Naive thymus-derived CD4-positive, alpha-beta T cell (primary cell): Measurements from ENCODE around the gene EFCAB12. TPM values are rescaled to one million over a fixed set of nuclear protein-coding genes. Genes with fewer than 3 reads are reported as not detected.

Source experiments
- ATAC-seq: fragments of 150-1000 bp; cut with Tn5 transposase; 2 replicates; pipeline ENCODE4 v1.10.0; 2021; ENCODE audit warnings: mild to moderate bottlenecking, moderate library complexity
- CTCF ChIA-PET: fragments of 350-600 bp; sonication (Branson Sonifier 250); formaldehyde crosslinking; loops from one replicate; lab custom pipeline; 2021; ENCODE audit warnings: antibody characterized with exemption; lab: Charles Lee
- POLR2A ChIA-PET: fragments of 350-600 bp; sonication (Branson Sonifier 250); formaldehyde crosslinking; loops from one replicate; lab custom pipeline; 2021; ENCODE audit warnings: antibody characterized with exemption, inconsistent platforms; lab: Charles Lee
- DNase-seq, 9 donors: peaks; one replicate each; pipeline versions ENCODE4 v3.0.0 to v3.0.0-alpha.2; 2020 to 2022; ENCODE audit warnings: mixed read lengths in 1 of 9
- H3K27ac ChIP-seq: one replicate; pipeline ENCODE4 v1.7.0; 2013; ENCODE audit warnings: mild to moderate bottlenecking, low read depth, low read length, moderate library complexity
- H3K27me3 ChIP-seq, 2 donors: one replicate each; pipeline ENCODE4 v1.7.0; 2013; ENCODE audit warnings: low read length in 2 of 2, mild to moderate bottlenecking in 2 of 2, moderate library complexity in 2 of 2; ENCODE audit not compliant: control insufficient read depth in 2 of 2, insufficient read depth in 2 of 2
- H3K36me3 ChIP-seq, 3 experiments: 1 replicate in 2 of 3; 2 replicates in 1 of 3; pipeline ENCODE4 v1.7.0; 2013; ENCODE audit warnings: low read length in 3 of 3, mild to moderate bottlenecking in 3 of 3, moderate library complexity in 1 of 3; ENCODE audit not compliant: insufficient read depth in 3 of 3, control insufficient read depth in 2 of 3
- H3K4me1 ChIP-seq, 2 donors: one replicate each; pipeline ENCODE4 v1.7.0; 2013; ENCODE audit warnings: low read length in 2 of 2, mild to moderate bottlenecking in 2 of 2, moderate library complexity in 1 of 2; ENCODE audit not compliant: control insufficient read depth in 2 of 2, insufficient read depth in 2 of 2
- H3K4me3 ChIP-seq: 2 replicates; pipeline ENCODE4 v1.7.0; 2013; ENCODE audit warnings: mild to moderate bottlenecking, low read length
- H3K9me3 ChIP-seq, 3 experiments: 1 replicate in 2 of 3; 2 replicates in 1 of 3; pipeline ENCODE4 v1.7.0; 2013; ENCODE audit warnings: low read length in 3 of 3; ENCODE audit not compliant: control insufficient read depth in 2 of 3
- H3K27ac Mint-ChIP-seq, 9 donors: one replicate each; pipeline ENCODE4 v1.8.0; 2020 to 2022; ENCODE audit warnings: mixed read lengths in 9 of 9, mild to moderate bottlenecking in 8 of 9, moderate library complexity in 5 of 9, inconsistent platforms in 2 of 9
- H3K27me3 Mint-ChIP-seq, 5 donors: one replicate each; pipeline ENCODE4 v1.8.0; 2021 to 2022; ENCODE audit warnings: mixed read lengths in 5 of 5, mild to moderate bottlenecking in 1 of 5
- H3K36me3 Mint-ChIP-seq, 5 donors: one replicate each; pipeline ENCODE4 v1.8.0; 2020 to 2022; ENCODE audit warnings: mixed read lengths in 5 of 5, mild to moderate bottlenecking in 3 of 5, inconsistent platforms in 1 of 5
- H3K4me1 Mint-ChIP-seq, 7 donors: one replicate each; pipeline ENCODE4 v1.8.0; 2020 to 2022; ENCODE audit warnings: mixed read lengths in 7 of 7, mild to moderate bottlenecking in 3 of 7, inconsistent platforms in 1 of 7
- H3K4me3 Mint-ChIP-seq, 10 donors: one replicate each; pipeline ENCODE4 v1.8.0; 2020 to 2022; ENCODE audit warnings: mild to moderate bottlenecking in 10 of 10, mixed read lengths in 10 of 10, moderate library complexity in 6 of 10, inconsistent platforms in 2 of 10
- H3K9me3 Mint-ChIP-seq, 11 donors: one replicate each; pipeline ENCODE4 v1.8.0; 2020 to 2022; ENCODE audit warnings: mixed read lengths in 11 of 11, mild to moderate bottlenecking in 4 of 11, inconsistent platforms in 1 of 11, moderate library complexity in 1 of 11
- intact Hi-C, 2 donors: fragments of 100-400 bp; cut with micrococcal nuclease; formaldehyde crosslinking; loops; one replicate each; pipeline ENCODE4 v1.15.1; 2023
- polyA plus RNA-seq, 2 donors: library from polyadenylated mRNA; unstranded; fragments of 300-500 nt; fragmentation: Illumina TruSeq; gene quantifications; one replicate each; pipeline ENCODE4 v1.2.3, GENCODE V29; 2021
- total RNA-seq, 6 experiments: library from RNA in 5 of 6; stranded (reverse) in 5 of 6; gene quantifications; 1 replicate in 5 of 6; 2 replicates in 1 of 6; pipeline ENCODE4 v1.2.3 and lab custom pipeline; 2021 to 2026

Gene EFCAB12
- total and polyA plus RNA-seq, 7 experiments from 2014 or later: 0.31 to 2.7 (median 2.1) TPM; not detected in 1

DNA sequence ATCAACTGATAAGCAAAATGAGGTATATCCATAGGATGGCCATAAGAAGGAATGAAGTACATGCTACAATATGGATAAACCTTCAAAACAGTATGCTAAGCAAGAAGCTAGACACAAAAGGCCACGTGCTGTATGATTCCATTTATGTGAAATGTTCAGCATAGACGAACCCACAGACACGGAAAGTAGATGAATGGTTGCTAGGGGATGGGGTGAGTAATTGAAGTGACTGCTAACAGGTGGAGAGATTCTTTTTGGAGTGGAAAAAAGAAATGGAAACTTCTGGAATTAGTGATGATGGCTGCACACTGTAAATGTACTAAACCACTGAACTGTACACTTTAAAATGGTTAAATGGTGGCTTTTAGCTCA, 630 bp upstream of the EFCAB12 start:
- H3K27me3 Mint-ChIP-seq: peaks cover 0 to 13% (median 0%) of the 10 kb centered on the region in 5 donors
- intact Hi-C loops: loop anchor here in 1 of 2 donors (2.0 kb wide), 1 partner anchor 150 kb away; the partner anchor contains the start of gene HMCES
- peak overlapping the region; percentile 65 for H3K27ac ChIP-seq
- ATAC-seq: no peak
- peak overlapping the region; percentile 63 for H3K4me3 ChIP-seq
- peak overlapping the region; percentile 78 to 97 (median 89) for H3K4me3 Mint-ChIP-seq
- H3K4me1 Mint-ChIP-seq: peaks cover 13 to 31% (median 23%) of the 10 kb centered on the region in 7 donors
- POLR2A ChIA-PET: interaction anchor here (0.9 to 6.9 kb wide), 4 partner anchors 11 to 113 kb away, joined by 3 to 66 read pairs (median 8); partner anchors contain the start of genes IFT122 and MBD4
- H3K4me1 ChIP-seq: peaks cover 0 to 13% of the 10 kb centered on the region in 2 donors
- H3K36me3 ChIP-seq: peaks cover 4 to 36% (median 20%) of the 10 kb centered on the region in 3 experiments
- H3K9me3 ChIP-seq: no peaks in the 10 kb centered on the region
- DNase-seq: peak in 1 of 9 donors; percentile 42
- no peaks in the 10 kb centered on the region for H3K9me3 Mint-ChIP-seq
- H3K27me3 ChIP-seq: no peaks in the 10 kb centered on the region
- peak overlapping the region; percentile 58 to 91 (median 75) for H3K27ac Mint-ChIP-seq
- H3K36me3 Mint-ChIP-seq: peaks cover 0 to 18% (median 9%) of the 10 kb centered on the region in 5 donors
- CTCF ChIA-PET: no interaction called here

DNA sequence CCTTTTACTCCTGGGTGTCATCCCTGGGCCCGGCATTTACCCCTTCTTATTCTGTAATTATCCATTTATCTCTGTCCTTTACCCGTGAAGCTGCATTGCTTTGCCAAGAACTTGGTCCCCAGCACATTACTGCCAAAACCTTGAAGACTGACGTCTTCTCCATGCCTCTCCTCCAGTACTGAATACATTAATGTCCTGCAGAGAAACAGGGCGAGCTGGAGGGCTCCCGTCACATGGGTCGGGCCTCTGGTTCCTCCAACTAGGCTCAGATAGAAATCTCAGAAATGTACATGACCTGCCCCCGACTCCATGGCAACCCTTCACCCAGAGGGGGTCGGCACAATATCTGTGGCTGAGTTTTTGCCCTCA, 445 bp downstream of the EFCAB12 start:
- Histone ChIP-seq H3K27me3 (no peaks in the 10 kb centered on the region), H3K36me3 (peaks cover 4 to 25% (median 15%) of the 10 kb centered on the region in 3 experiments), H3K9me3 (no peaks in the 10 kb centered on the region), H3K27ac (peak overlapping the region; percentile 65), H3K4me3 (peak overlapping the region; percentile 63), H3K4me1 (peaks cover 0 to 13% of the 10 kb centered on the region in 2 donors)
- H3K4me3 Mint-ChIP-seq: peak overlapping the region; percentile 78 to 97 (median 89)
- DNase-seq (no peak), ATAC-seq (no peak)
- H3K36me3 Mint-ChIP-seq: peaks cover 0 to 14% (median 3%) of the 10 kb centered on the region in 5 donors
- H3K9me3 Mint-ChIP-seq: no peaks in the 10 kb centered on the region
- H3K27me3 Mint-ChIP-seq: peaks cover 0 to 13% (median 0%) of the 10 kb centered on the region in 5 donors
- intact Hi-C loops: loop anchor here (1.0 to 2.0 kb wide), 4 partner anchors 12 to 149 kb away; partner anchors contain the start of genes IFT122 (in 2 of the 2) and HMCES (in 1 of the 2)
- H3K4me1 Mint-ChIP-seq: peaks cover 17 to 29% (median 22%) of the 10 kb centered on the region in 7 donors
- ChIA-PET CTCF (interaction anchor here (1.0 kb wide), 1 partner anchor 458 kb away, joined by 3 read pairs; no protein-coding TSS in a partner anchor), POLR2A (interaction anchor here (0.6 to 6.9 kb wide), 3 partner anchors 12 to 112 kb away, joined by 3 to 66 read pairs (median 12); partner anchors contain the start of genes IFT122 and MBD4)
- peak overlapping the region; percentile 58 to 91 (median 75) for H3K27ac Mint-ChIP-seq

DNA sequence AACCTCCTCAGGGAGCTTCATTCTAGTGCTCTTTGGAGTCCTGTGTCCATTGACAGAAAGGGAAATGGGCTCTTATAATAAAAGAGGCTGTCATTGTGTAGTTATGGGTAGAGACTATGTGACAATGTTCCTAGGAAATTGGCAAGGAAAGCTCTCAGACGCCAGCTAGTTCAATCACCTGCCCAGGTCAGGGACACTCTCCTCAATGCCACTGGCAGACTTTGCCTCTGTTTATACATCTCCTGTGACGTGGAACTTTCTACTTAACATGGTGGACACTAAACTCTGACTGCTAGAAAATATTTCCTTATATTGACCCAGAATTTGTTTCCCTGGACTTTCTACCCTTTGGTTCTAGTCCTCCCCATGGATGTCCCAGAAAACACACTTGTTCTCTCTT, 2.8 kb downstream of the EFCAB12 start:
- Mint-ChIP-seq H3K9me3 (no peaks in the 10 kb centered on the region), H3K27me3 (peaks cover 0 to 13% (median 0%) of the 10 kb centered on the region in 5 donors), H3K27ac (peak overlapping the region in 1 of 9 donors; percentile 74), H3K36me3 (peaks cover 0 to 6% (median 0%) of the 10 kb centered on the region in 5 donors), H3K4me1 (peaks cover 17 to 29% (median 22%) of the 10 kb centered on the region in 7 donors), H3K4me3 (no peak overlapping the region)
- ChIA-PET CTCF (no interaction called here), POLR2A (interaction anchor here (6.9 kb wide), 1 partner anchor 15 kb away, joined by 66 read pairs; the partner anchor contains the start of genes IFT122 and MBD4)
- no peak overlapping the region for H3K4me3 ChIP-seq
- intact Hi-C loops: no loop called here
- H3K9me3 ChIP-seq: no peaks in the 10 kb centered on the region
- peaks cover 0 to 5% (median 3%) of the 10 kb centered on the region in 3 experiments for H3K36me3 ChIP-seq
- H3K27me3 ChIP-seq: no peaks in the 10 kb centered on the region
- DNase-seq (no peak), ATAC-seq (no peak)
- no peak overlapping the region for H3K27ac ChIP-seq
- peaks cover 0 to 13% of the 10 kb centered on the region in 2 donors for H3K4me1 ChIP-seq

DNA sequence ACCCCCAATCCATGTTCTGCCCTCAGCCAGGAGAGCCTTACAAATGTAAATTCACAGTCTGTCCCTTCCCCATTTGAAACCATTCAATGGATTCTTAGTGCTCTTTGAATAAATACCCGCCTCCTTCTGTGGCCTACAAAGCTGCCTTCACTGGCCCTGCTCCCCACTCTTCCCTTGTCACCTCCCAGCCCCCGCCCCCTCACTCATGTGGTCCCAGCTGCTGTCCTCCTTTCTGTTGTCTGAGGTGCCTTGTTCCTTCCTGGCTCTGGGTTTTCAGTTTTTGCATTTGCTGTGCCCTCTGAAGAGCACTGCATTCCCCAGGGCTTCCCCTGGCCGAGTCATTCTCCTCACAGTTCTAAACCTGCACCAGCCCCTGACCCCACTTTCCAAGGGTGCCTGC, 3.2 kb downstream of the EFCAB12 start:
- intact Hi-C loops: no loop called here
- H3K27me3 ChIP-seq: no peaks in the 10 kb centered on the region
- peaks cover 0 to 5% (median 3%) of the 10 kb centered on the region in 3 experiments for H3K36me3 ChIP-seq
- POLR2A ChIA-PET: interaction anchor here (6.9 kb wide), 1 partner anchor 15 kb away, joined by 66 read pairs; the partner anchor contains the start of genes IFT122 and MBD4
- no peaks in the 10 kb centered on the region for H3K9me3 ChIP-seq
- no peak overlapping the region for H3K27ac ChIP-seq
- Mint-ChIP-seq H3K9me3 (no peaks in the 10 kb centered on the region), H3K4me3 (no peak overlapping the region), H3K27me3 (peaks cover 0 to 13% (median 0%) of the 10 kb centered on the region in 5 donors), H3K27ac (no peak overlapping the region), H3K4me1 (peaks cover 17 to 29% (median 22%) of the 10 kb centered on the region in 7 donors), H3K36me3 (peaks cover 0 to 4% (median 0%) of the 10 kb centered on the region in 5 donors)
- DNase-seq (no peak), ATAC-seq (no peak)
- CTCF ChIA-PET: no interaction called here
- H3K4me3 ChIP-seq: no peak overlapping the region
- H3K4me1 ChIP-seq: peaks cover 0 to 13% of the 10 kb centered on the region in 2 donors

DNA sequence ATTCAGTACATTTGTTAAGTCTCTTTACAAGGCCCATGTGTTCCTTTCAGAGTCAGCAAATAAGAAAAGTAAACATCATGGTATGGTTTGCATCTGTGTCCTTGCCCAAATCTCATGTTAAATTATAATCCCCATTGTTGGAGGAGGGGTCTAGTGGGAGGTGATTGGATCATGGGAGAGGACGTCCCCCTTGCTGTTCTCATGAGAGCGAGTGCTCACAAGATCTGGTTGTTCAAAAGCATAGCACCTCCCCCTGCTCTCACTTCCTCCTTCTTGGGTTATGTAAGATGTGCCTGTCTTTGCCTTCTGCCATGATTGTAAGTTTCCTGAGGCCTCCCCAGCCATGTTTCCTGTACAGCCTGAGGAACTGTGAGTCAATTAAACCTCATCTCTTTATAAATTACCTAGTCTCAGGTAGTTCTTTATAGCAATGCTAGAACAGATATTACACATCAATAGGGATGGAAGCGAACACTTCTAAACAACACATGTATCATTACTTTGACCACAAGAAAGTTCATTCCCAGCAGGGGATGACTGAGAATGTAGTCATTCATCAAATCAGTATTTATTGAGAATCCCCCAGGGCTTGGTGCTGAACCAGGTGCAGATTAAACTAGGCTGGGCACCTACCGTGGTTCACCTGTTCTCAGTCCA, 4.1 kb downstream of the EFCAB12 start:
- Mint-ChIP-seq H3K36me3 (peaks cover 0 to 4% (median 0%) of the 10 kb centered on the region in 5 donors), H3K4me1 (peaks cover 17 to 25% (median 18%) of the 10 kb centered on the region in 7 donors), H3K27ac (peak overlapping the region in 1 of 9 donors; percentile 16), H3K9me3 (no peaks in the 10 kb centered on the region), H3K4me3 (no peak overlapping the region), H3K27me3 (peaks cover 0 to 13% (median 0%) of the 10 kb centered on the region in 5 donors)
- no peak overlapping the region for H3K27ac ChIP-seq
- H3K4me1 ChIP-seq: peaks cover 0 to 13% of the 10 kb centered on the region in 2 donors
- ChIA-PET POLR2A (no interaction called here), CTCF (no interaction called here)
- H3K4me3 ChIP-seq: no peak overlapping the region
- no peak for DNase-seq
- ATAC-seq: no peak
- H3K9me3 ChIP-seq: no peaks in the 10 kb centered on the region
- H3K27me3 ChIP-seq: no peaks in the 10 kb centered on the region
- intact Hi-C loops: no loop called here
- peaks cover 0 to 3% (median 0%) of the 10 kb centered on the region in 3 experiments for H3K36me3 ChIP-seq

DNA sequence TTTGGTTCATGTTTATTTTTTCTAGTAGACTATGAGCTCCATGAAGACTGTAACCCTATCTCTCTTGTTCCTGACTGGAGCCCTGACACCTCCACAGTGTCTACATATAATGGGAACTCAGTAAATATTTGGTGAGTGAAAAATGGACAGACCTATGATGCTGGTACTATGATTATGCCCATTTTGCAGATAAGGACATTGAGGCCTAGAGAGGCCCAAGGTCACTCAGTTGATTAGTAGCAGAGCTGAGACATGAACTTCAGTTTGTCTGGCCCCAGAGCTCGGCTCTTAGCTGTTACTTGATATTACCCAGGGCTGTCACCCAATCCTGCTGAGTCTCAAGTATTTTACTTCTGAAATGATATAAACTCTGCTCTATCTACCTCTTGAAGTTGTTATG, 5.5 kb downstream of the EFCAB12 start:
- no peaks in the 10 kb centered on the region for H3K27me3 ChIP-seq
- intact Hi-C loops: no loop called here
- Mint-ChIP-seq H3K36me3 (peaks cover 0 to 2% (median 0%) of the 10 kb centered on the region in 5 donors), H3K9me3 (no peaks in the 10 kb centered on the region), H3K27ac (no peak overlapping the region), H3K4me3 (no peak overlapping the region), H3K27me3 (peaks cover 0 to 9% (median 0%) of the 10 kb centered on the region in 5 donors), H3K4me1 (peaks cover 4 to 12% (median 7%) of the 10 kb centered on the region in 7 donors)
- H3K27ac ChIP-seq: no peak overlapping the region
- H3K4me3 ChIP-seq: no peak overlapping the region
- H3K36me3 ChIP-seq: no peaks in the 10 kb centered on the region
- POLR2A ChIA-PET: interaction anchor here (0.8 kb wide), 1 partner anchor 107 kb away, joined by 3 read pairs; a partner anchor contains a TSS
- ATAC-seq: no peak
- peaks cover 0 to 3% of the 10 kb centered on the region in 2 donors for H3K4me1 ChIP-seq
- CTCF ChIA-PET: no interaction called here
- no peaks in the 10 kb centered on the region for H3K9me3 ChIP-seq
- no peak for DNase-seq
